ENCODE data around the gene ACOT7. TPM values are rescaled to one million over a fixed set of nuclear protein-coding genes. Genes with fewer than 3 reads are reported as not detected.

ACOT7 gene
- total and polyA plus RNA-seq, 2 donors (not counting 1 experiment from before 2014, with no cell fraction given): 4.2 to 4.6 TPM

DNA sequence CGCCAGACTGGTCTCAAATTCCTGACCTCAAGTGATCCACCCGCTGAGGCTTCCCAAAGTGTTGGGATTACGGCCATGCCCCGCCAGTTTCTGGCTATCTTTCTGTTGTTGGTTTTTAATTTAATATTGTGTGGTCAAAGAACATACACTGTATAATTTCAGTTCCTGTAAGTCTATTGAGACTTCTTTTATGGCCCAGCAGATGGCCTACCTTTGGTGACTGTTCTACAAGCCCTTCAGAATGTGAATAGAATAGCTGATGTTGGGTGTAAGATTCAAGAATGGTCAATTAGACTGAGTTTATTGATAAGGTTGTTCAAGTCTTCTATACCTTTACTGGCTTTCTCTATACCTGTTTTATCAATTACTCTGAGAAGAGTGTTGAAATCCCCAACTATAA is 15.5 kb upstream of the ACOT7 start:
- H3K79me2 ChIP-seq (ENCODE audit: control insufficient read depth, insufficient read depth, low read length): no peaks in the 10 kb centered on the region
- peaks cover 0 to 7% (median 3%) of the 10 kb centered on the region in 4 experiments for H3K27me3 ChIP-seq (replicated peaks in 1 of 4; ENCODE audit: control extremely low read depth in 1 of 4, control insufficient read depth in 3 of 4, insufficient read depth in 4 of 4, low read length in 3 of 4)
- no peak overlapping the region for H3K4me3 Mint-ChIP-seq
- no peak overlapping the region for H3K4me2 ChIP-seq (replicated peaks; ENCODE audit: low read depth, low read length, poor library complexity, severe bottlenecking)
- POLR2A ChIA-PET: no interaction called here
- 86% methylated on average over 1 of the region's 4 CpGs for WGBS (ENCODE audit: insufficient coverage)
- TF ChIP-seq, protein P1, sequence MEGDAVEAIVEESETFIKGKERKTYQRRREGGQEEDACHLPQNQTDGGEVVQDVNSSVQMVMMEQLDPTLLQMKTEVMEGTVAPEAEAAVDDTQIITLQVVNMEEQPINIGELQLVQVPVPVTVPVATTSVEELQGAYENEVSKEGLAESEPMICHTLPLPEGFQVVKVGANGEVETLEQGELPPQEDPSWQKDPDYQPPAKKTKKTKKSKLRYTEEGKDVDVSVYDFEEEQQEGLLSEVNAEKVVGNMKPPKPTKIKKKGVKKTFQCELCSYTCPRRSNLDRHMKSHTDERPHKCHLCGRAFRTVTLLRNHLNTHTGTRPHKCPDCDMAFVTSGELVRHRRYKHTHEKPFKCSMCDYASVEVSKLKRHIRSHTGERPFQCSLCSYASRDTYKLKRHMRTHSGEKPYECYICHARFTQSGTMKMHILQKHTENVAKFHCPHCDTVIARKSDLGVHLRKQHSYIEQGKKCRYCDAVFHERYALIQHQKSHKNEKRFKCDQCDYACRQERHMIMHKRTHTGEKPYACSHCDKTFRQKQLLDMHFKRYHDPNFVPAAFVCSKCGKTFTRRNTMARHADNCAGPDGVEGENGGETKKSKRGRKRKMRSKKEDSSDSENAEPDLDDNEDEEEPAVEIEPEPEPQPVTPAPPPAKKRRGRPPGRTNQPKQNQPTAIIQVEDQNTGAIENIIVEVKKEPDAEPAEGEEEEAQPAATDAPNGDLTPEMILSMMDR (IDR thresholded peaks at IDR 0.05): no peak
- no peak for TF ChIP-seq EZH2 (IDR thresholded peaks at IDR 0.05; ENCODE audit: borderline replicate concordance, insufficient read depth, low read depth, low read length, poor library complexity, severe bottlenecking)
- no peak overlapping the region for H3K4me3 ChIP-seq (ENCODE audit: control extremely low read depth in 1 of 5, extremely low read depth in 1 of 5, insufficient read depth in 1 of 5, low read depth in 2 of 5, low read length in 4 of 5)
- intact Hi-C loops (cut with micrococcal nuclease): no loop called here
- peaks cover 23% of the 10 kb centered on the region for H3K27me3 Mint-ChIP-seq
- no peak overlapping the region for H2AFZ ChIP-seq (ENCODE audit: insufficient read depth, low read depth, low read length, poor library complexity, severe bottlenecking)
- DNase-seq: no peak
- H3K4me1 Mint-ChIP-seq: no peaks in the 10 kb centered on the region
- no peaks in the 10 kb centered on the region for H4K20me1 ChIP-seq (ENCODE audit: control insufficient read depth, insufficient read depth, low read length, poor library complexity, severe bottlenecking)
- no peak overlapping the region for H3K9ac ChIP-seq (ENCODE audit: low read length)
- H3K27ac Mint-ChIP-seq: no peak overlapping the region
- no peak overlapping the region for H3K27ac ChIP-seq (ENCODE audit: low read length in 2 of 2)
- H3K9me3 ChIP-seq (ENCODE audit: control extremely low read depth in 1 of 3, control insufficient read depth in 2 of 3, insufficient read depth in 1 of 3, low read length in 2 of 3): no peaks in the 10 kb centered on the region
- CTCF ChIA-PET: interaction anchor here (0.6 to 1.9 kb wide), 5 partner anchors 15 to 163 kb away, joined by 3 to 7 read pairs (median 4); no protein-coding TSS in a partner anchor
- no peak for ATAC-seq (ENCODE audit: low read depth)
- H3K9me3 Mint-ChIP-seq (ENCODE audit: insufficient read depth): no peaks in the 10 kb centered on the region
- no peaks in the 10 kb centered on the region for H3K36me3 ChIP-seq (replicated peaks in 1 of 2; ENCODE audit: control extremely low read depth in 1 of 2, control insufficient read depth in 1 of 2, extremely low read depth in 1 of 2, insufficient read depth in 2 of 2, low read length in 1 of 2)
- no peaks in the 10 kb centered on the region for H3K4me1 ChIP-seq (ENCODE audit: control insufficient read depth in 2 of 2, insufficient read depth in 2 of 2, low read length in 2 of 2)

DNA sequence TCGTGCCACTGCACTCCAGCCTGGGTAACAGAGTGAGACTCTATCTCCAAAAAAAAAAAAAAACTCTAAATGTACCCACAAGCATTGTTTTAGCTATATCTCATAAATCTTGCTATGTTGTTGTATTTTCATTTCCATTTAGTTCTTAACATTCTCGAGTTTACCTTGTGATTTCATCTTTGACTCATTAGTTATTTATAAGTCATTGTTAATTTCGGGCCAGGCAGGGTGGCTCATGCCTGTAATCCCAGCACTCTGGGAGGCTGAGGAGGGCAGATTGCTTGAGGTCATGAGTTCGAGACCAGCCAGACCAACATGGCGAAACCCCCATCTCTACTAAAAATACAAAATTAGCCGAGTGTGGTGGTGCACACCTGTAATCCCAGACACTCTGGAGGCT is 14.5 kb upstream of the ACOT7 start:
- H3K9me3 ChIP-seq (ENCODE audit: control extremely low read depth in 1 of 3, control insufficient read depth in 2 of 3, insufficient read depth in 1 of 3, low read length in 2 of 3): no peaks in the 10 kb centered on the region
- ATAC-seq (ENCODE audit: low read depth): no peak
- no peak overlapping the region for H2AFZ ChIP-seq (ENCODE audit: insufficient read depth, low read depth, low read length, poor library complexity, severe bottlenecking)
- H3K4me3 ChIP-seq (ENCODE audit: control extremely low read depth in 1 of 5, extremely low read depth in 1 of 5, insufficient read depth in 1 of 5, low read depth in 2 of 5, low read length in 4 of 5): no peak overlapping the region
- H3K4me1 ChIP-seq (ENCODE audit: control insufficient read depth in 2 of 2, insufficient read depth in 2 of 2, low read length in 2 of 2): no peaks in the 10 kb centered on the region
- ChIA-PET POLR2A (no interaction called here), CTCF (interaction anchor here (0.6 to 7.9 kb wide), 8 partner anchors 32 to 162 kb away, joined by 3 to 89 read pairs (median 4); no protein-coding TSS in a partner anchor)
- no peaks in the 10 kb centered on the region for H4K20me1 ChIP-seq (ENCODE audit: control insufficient read depth, insufficient read depth, low read length, poor library complexity, severe bottlenecking)
- H3K4me3 Mint-ChIP-seq: no peak overlapping the region
- no peaks in the 10 kb centered on the region for H3K9me3 Mint-ChIP-seq (ENCODE audit: insufficient read depth)
- no CpG with 5 or more reads among the region's 6 CpGs for WGBS (ENCODE audit: insufficient coverage)
- H3K27me3 Mint-ChIP-seq: peaks cover 19% of the 10 kb centered on the region
- no peaks in the 10 kb centered on the region for H3K79me2 ChIP-seq (ENCODE audit: control insufficient read depth, insufficient read depth, low read length)
- H3K9ac ChIP-seq (ENCODE audit: low read length): no peak overlapping the region
- H3K36me3 ChIP-seq (replicated peaks in 1 of 2; ENCODE audit: control extremely low read depth in 1 of 2, control insufficient read depth in 1 of 2, extremely low read depth in 1 of 2, insufficient read depth in 2 of 2, low read length in 1 of 2): no peaks in the 10 kb centered on the region
- intact Hi-C loops (cut with micrococcal nuclease): no loop called here
- H3K27me3 ChIP-seq (replicated peaks in 1 of 4; ENCODE audit: control extremely low read depth in 1 of 4, control insufficient read depth in 3 of 4, insufficient read depth in 4 of 4, low read length in 3 of 4): peaks cover 0 to 5% (median 3%) of the 10 kb centered on the region in 4 experiments
- H3K27ac ChIP-seq (ENCODE audit: low read length in 2 of 2): no peak overlapping the region
- no peak for DNase-seq
- no peak for TF ChIP-seq EZH2 (IDR thresholded peaks at IDR 0.05; ENCODE audit: borderline replicate concordance, insufficient read depth, low read depth, low read length, poor library complexity, severe bottlenecking)
- TF ChIP-seq, protein P1 (IDR thresholded peaks at IDR 0.05): no peak
- no peak overlapping the region for H3K4me2 ChIP-seq (replicated peaks; ENCODE audit: low read depth, low read length, poor library complexity, severe bottlenecking)
- no peak overlapping the region for H3K27ac Mint-ChIP-seq
- no peaks in the 10 kb centered on the region for H3K4me1 Mint-ChIP-seq
